B cell (primary cell): ENCODE results near the gene PLVAP.

Source experiments
- EZH2 ChIP-seq: IDR thresholded peaks from 2 replicates; pipeline ENCODE4 v1.6.1; 2012; ENCODE audit warnings: borderline replicate concordance, low read depth, mild to moderate bottlenecking, moderate library complexity, low read length; ENCODE audit not compliant: insufficient read depth, poor library complexity, severe bottlenecking
- TF ChIP-seq, protein P1 (sequence below): fragments of 200-600 bp; IDR thresholded peaks from one replicate; pipeline ENCODE4 v1.8.0; 2022; ENCODE audit warnings: antibody characterized with exemption, mild to moderate bottlenecking

DNA sequence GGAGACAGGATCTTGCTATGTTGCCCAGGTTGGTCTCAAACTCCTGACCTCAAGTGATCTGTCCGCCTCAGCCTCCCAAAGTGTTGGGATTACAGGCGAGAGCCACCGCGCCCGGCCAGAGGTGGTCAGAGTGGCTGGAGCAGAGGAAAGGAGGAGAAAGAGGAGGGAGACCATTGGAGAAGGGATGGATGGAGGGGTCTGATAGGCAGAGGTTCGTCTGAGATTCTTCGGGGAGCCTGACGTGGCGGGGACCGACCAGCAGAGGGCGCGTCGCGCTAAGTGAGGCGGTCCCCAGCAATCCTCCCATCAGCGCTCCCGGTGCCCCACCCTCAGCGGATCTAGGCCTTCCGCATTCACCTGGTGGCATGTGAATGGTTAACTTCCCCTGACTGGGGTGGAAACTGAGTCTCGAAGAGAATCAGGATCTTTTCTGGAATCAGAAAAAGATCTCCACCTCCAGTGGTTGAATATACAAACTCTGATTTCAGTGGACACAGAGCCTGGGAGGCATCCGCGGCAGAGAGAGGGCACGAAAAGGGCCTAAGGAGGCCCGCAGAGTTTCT, 31.0 kb downstream of the PLVAP start:
- TF ChIP-seq, protein P1, sequence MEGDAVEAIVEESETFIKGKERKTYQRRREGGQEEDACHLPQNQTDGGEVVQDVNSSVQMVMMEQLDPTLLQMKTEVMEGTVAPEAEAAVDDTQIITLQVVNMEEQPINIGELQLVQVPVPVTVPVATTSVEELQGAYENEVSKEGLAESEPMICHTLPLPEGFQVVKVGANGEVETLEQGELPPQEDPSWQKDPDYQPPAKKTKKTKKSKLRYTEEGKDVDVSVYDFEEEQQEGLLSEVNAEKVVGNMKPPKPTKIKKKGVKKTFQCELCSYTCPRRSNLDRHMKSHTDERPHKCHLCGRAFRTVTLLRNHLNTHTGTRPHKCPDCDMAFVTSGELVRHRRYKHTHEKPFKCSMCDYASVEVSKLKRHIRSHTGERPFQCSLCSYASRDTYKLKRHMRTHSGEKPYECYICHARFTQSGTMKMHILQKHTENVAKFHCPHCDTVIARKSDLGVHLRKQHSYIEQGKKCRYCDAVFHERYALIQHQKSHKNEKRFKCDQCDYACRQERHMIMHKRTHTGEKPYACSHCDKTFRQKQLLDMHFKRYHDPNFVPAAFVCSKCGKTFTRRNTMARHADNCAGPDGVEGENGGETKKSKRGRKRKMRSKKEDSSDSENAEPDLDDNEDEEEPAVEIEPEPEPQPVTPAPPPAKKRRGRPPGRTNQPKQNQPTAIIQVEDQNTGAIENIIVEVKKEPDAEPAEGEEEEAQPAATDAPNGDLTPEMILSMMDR: peak; percentile 93
- TF ChIP-seq EZH2: no peak
